NCI-H345 (cell line): ENCODE measurements around the gene MAN2A2.

Experiments
- DNase-seq: peaks from one replicate; lab custom pipeline; 2025; lab: John Stamatoyannopoulos, UW

Gene MAN2A2

DNA sequence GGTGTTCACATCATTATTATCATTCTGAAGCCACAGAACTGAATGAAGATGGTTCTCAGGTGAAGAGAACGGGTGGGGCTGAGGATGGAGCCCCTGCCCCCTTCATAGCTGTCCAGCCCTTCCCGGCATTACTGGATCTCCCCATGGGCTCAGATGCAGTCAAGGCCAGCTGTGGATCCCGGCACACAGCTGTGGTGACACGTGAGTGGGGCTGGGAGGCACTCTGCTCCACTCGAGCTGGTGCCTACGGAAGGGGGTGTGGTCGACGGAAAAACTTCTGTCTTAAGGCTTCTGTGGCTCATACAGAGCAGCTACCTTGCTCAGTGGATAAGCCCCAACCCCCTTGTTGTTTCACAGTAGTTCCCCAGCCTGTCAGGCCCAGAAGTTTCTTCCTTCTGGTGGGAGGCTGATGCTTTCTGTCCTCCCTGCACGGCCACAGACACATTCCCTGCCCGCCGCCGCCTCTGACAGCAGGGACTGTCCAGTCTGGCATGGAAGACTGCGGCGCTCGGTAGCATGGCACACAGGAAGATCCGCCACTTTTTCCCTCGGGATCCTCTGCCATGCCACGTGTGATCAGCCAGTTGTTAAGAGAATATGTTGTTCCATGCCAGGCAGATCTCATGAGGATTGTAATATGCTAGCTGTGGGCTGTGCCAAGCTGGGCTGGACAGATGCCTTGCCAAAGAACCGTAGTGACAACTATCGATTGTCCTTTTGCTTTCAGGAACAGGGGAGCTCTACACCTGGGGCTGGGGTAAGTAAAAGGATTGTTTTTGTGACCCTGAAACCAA, 57.4 kb downstream of the MAN2A2 start:
- no peak for DNase-seq

DNA sequence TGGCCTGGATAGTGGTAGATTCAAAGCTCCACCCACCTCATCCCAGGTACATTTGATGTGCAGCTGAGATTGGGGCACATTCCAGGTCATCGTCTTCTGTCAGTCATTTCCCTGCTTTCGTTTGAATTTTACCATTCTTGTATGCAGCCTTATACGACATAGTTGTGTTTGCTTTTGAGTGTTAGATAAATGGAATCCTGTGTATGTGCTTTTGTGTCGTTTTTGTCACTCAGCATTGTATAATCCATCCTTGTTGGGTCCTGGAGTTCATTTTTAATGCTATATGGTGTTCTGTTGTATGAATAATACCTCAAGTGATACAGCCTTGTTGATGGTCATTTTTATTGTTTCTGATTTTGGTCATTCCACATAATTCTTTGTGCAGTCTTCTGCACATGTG, 58.9 kb downstream of the MAN2A2 start:
- DNase-seq: no peak

DNA sequence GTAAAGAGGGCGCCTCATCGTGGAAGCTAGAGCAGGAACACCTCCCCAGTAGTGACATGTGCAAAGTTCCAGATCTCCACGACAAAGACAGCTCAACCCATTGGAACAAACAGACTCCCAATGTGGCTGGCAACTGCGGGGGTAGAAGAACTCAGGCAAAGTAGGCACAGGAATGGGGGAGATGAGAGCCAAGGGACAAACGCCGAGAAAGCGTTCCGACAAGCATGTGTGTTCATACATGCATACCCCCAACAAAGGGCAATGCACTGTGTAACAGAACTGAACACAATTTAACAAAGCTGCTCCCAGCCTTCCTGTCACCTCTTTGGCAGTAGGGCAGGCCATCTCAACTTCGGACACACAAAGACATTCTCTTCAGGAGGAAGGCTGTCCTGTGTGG, 63.2 kb downstream of the MAN2A2 start:
- DNase-seq: no peak

DNA sequence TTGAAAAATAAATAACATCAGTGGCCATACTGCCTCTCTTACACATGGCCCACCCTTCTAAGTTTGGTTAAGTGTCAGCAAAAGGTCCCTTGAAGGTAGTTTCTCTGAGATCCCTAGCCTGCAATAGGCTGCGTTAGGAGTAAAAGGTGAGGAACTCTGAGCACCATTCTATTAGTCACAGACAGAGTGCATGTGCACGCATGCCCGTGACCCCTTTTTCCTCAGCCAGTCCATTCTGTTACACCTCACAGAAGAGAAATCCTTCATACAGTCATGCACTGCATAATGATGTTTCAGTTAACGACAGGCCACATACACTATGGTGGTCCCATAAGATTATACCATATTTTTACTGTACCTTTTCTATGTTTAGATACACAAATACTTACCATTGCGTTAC, 64.1 kb downstream of the MAN2A2 start:
- no peak for DNase-seq

DNA sequence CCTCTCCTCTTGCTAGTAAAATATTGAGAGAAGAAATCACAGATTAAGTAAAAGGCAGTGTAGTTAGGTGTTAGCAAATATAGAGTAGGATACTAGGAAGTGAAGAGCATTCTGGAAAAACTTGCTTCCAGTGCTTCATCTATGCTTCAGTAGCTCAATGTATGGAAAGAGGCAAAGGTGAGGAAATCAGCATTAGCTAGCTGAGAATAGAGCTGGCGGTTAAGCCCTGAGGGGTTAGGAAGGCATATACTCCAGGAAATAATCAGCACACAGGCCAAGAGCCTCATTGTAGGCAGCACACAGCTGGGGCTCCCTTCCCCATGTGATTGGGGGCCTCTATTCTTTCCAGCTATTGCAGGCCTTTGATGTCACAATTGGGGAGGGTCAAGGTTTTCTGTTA, 65.3 kb downstream of the MAN2A2 start:
- DNase-seq: no peak

DNA sequence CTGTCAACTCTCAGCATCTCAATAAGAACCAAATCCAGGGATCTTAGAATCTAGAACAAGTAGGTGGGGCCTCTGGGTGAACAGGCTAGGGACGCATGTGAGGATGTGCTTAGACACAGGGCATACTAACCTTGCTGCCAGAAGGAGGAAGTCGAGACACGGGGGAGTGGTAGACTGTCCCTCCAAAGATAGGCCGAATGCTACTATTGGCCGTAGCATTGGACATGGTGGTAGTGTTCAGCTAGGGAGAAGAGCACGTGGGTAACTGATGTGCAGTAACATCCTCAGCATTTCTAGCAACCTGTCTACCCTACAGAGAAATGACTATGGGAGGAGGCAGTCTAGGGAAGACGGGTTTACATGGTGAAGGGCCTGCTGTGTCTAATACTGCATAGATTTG, 67.2 kb downstream of the MAN2A2 start:
- DNase-seq: no peak

DNA sequence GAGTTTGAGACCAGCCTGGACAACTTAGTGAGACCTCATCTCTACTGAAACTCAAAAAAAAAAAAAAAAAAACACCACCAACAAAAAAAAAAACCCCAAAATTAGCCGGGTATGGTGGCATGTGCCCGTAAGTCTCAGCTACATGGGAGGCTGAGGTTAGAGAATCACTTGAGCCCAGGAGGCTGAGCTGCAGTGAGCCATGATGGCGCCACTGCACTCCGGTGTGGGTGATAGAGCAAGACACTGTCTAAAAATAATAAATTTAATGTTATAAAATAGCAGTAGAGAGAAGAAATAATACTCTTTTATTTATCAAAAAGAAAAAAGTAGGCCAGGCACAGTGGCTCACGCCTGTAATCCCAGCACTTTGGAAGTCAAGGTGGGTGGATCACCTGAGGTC, 69.0 kb downstream of the MAN2A2 start:
- DNase-seq: no peak
